ENCODE results near the gene PORCN. TPM values are rescaled to one million over a fixed set of nuclear protein-coding genes. Genes with fewer than 3 reads are reported as not detected.

Gene PORCN
- total and polyA plus RNA-seq, 4 donors: 0.70 to 4.9 (median 2.8) TPM

DNA sequence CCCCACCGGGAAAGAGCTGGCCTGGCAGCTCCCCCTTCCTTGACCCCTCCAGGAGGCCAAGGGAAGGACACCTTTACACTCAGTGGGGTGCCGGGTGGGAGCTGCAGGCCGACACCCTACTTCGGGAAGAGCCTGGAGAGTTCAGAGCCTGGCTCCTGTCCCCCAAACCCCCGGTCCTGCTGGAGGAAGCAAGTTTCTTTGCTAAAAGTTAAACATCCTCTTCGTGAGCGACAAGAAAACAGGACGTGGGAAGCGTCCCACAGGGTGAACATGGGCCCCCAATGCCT lies 35.1 kb upstream of the PORCN start:
- Histone ChIP-seq H3K4me1 (ENCODE audit: control insufficient read depth in 4 of 4, insufficient read depth in 4 of 4, low read length in 3 of 4) (peaks cover 0 to 9% (median 6%) of the 10 kb centered on the region in 4 donors), H3K4me3 (ENCODE audit: low read depth in 1 of 3, low read length in 3 of 3) (no peak overlapping the region), H3K27me3 (ENCODE audit: control insufficient read depth in 4 of 4, insufficient read depth in 4 of 4, low read length in 3 of 4) (peaks cover 0 to 7% (median 0%) of the 10 kb centered on the region in 4 donors), H3K9me3 (ENCODE audit: control insufficient read depth in 4 of 4, low read length in 3 of 4) (no peaks in the 10 kb centered on the region), H3K27ac (ENCODE audit: low read depth in 1 of 2, low read length in 2 of 2) (no peak overlapping the region), H3K36me3 (ENCODE audit: control insufficient read depth in 4 of 4, insufficient read depth in 3 of 4, low read depth in 1 of 4, low read length in 3 of 4) (peaks cover 0 to 2% (median 0%) of the 10 kb centered on the region in 4 donors), H3K9ac (ENCODE audit: low read depth in 1 of 2, low read length in 2 of 2) (no peak overlapping the region)
- no peak for DNase-seq (ENCODE audit: low spot score)
- 84% methylated on average over 9 of the region's 9 CpGs for WGBS
- TF ChIP-seq, protein P1, sequence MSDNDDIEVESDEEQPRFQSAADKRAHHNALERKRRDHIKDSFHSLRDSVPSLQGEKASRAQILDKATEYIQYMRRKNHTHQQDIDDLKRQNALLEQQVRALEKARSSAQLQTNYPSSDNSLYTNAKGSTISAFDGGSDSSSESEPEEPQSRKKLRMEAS (IDR thresholded peaks at IDR 0.05): no peak
- no peak for TF ChIP-seq TAF1 (conservative IDR thresholded peaks at IDR 0.05)
- TF ChIP-seq, protein P2, sequence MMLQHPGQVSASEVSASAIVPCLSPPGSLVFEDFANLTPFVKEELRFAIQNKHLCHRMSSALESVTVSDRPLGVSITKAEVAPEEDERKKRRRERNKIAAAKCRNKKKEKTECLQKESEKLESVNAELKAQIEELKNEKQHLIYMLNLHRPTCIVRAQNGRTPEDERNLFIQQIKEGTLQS (IDR thresholded peaks at IDR 0.05): no peak
- no peak for TF ChIP-seq GABPA (IDR thresholded peaks at IDR 0.05 in 1 of 2, conservative IDR thresholded peaks at IDR 0.05 in 1 of 2)
- TF ChIP-seq EGR1 (IDR thresholded peaks at IDR 0.05; ENCODE audit: low read depth in 2 of 2): no peak
- TF ChIP-seq, protein P3, sequence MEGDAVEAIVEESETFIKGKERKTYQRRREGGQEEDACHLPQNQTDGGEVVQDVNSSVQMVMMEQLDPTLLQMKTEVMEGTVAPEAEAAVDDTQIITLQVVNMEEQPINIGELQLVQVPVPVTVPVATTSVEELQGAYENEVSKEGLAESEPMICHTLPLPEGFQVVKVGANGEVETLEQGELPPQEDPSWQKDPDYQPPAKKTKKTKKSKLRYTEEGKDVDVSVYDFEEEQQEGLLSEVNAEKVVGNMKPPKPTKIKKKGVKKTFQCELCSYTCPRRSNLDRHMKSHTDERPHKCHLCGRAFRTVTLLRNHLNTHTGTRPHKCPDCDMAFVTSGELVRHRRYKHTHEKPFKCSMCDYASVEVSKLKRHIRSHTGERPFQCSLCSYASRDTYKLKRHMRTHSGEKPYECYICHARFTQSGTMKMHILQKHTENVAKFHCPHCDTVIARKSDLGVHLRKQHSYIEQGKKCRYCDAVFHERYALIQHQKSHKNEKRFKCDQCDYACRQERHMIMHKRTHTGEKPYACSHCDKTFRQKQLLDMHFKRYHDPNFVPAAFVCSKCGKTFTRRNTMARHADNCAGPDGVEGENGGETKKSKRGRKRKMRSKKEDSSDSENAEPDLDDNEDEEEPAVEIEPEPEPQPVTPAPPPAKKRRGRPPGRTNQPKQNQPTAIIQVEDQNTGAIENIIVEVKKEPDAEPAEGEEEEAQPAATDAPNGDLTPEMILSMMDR (IDR thresholded peaks at IDR 0.05; ENCODE audit: low read depth, low read length, missing input control): no peak
- TF ChIP-seq FOXA1 (IDR thresholded peaks at IDR 0.05): no peak
- TF ChIP-seq, protein P4, sequence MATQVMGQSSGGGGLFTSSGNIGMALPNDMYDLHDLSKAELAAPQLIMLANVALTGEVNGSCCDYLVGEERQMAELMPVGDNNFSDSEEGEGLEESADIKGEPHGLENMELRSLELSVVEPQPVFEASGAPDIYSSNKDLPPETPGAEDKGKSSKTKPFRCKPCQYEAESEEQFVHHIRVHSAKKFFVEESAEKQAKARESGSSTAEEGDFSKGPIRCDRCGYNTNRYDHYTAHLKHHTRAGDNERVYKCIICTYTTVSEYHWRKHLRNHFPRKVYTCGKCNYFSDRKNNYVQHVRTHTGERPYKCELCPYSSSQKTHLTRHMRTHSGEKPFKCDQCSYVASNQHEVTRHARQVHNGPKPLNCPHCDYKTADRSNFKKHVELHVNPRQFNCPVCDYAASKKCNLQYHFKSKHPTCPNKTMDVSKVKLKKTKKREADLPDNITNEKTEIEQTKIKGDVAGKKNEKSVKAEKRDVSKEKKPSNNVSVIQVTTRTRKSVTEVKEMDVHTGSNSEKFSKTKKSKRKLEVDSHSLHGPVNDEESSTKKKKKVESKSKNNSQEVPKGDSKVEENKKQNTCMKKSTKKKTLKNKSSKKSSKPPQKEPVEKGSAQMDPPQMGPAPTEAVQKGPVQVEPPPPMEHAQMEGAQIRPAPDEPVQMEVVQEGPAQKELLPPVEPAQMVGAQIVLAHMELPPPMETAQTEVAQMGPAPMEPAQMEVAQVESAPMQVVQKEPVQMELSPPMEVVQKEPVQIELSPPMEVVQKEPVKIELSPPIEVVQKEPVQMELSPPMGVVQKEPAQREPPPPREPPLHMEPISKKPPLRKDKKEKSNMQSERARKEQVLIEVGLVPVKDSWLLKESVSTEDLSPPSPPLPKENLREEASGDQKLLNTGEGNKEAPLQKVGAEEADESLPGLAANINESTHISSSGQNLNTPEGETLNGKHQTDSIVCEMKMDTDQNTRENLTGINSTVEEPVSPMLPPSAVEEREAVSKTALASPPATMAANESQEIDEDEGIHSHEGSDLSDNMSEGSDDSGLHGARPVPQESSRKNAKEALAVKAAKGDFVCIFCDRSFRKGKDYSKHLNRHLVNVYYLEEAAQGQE (IDR thresholded peaks at IDR 0.05): no peak
- no peak for TF ChIP-seq SP1 (IDR thresholded peaks at IDR 0.05)
- TF ChIP-seq RAD21 (IDR thresholded peaks at IDR 0.05): no peak
- TF ChIP-seq YY1 (IDR thresholded peaks at IDR 0.05): no peak
- TF ChIP-seq HNF4A (conservative IDR thresholded peaks at IDR 0.05): no peak
- no peak for TF ChIP-seq JUND (IDR thresholded peaks at IDR 0.05)
- TF ChIP-seq RXRA (IDR thresholded peaks at IDR 0.05): no peak
- no peak for TF ChIP-seq FOXA2 (IDR thresholded peaks at IDR 0.05)
- TF ChIP-seq, protein P5, sequence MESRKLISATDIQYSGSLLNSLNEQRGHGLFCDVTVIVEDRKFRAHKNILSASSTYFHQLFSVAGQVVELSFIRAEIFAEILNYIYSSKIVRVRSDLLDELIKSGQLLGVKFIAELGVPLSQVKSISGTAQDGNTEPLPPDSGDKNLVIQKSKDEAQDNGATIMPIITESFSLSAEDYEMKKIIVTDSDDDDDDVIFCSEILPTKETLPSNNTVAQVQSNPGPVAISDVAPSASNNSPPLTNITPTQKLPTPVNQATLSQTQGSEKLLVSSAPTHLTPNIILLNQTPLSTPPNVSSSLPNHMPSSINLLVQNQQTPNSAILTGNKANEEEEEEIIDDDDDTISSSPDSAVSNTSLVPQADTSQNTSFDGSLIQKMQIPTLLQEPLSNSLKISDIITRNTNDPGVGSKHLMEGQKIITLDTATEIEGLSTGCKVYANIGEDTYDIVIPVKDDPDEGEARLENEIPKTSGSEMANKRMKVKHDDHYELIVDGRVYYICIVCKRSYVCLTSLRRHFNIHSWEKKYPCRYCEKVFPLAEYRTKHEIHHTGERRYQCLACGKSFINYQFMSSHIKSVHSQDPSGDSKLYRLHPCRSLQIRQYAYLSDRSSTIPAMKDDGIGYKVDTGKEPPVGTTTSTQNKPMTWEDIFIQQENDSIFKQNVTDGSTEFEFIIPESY (IDR thresholded peaks at IDR 0.05): no peak
- TF ChIP-seq HNF4G (IDR thresholded peaks at IDR 0.05): no peak
- TF ChIP-seq NR2F2 (IDR thresholded peaks at IDR 0.05): no peak

Data from liver (tissue), 9 donors.